IMR-90 (cell line): ENCODE measurements around the gene IZUMO4. TPM values are rescaled to one million over a fixed set of nuclear protein-coding genes. Genes with fewer than 3 reads are reported as not detected.

ENCODE experiments used
- polyA plus RNA-seq, 3 experiments: library from polyadenylated mRNA; depleted of rRNA; stranded (reverse); fragments of >200 nt; gene quantifications; 2 replicates each; pipeline ENCODE4 v1.2.3, GENCODE V29; 2012; ENCODE audit warnings: low replicate concordance in 1 of 3
- total RNA-seq: library from RNA; depleted of rRNA; stranded (reverse); fragments of >200 nt; gene quantifications from 2 replicates; pipeline ENCODE4 v1.2.3, GENCODE V29; 2012; rRNA removed

Gene IZUMO4
- total and polyA plus RNA-seq, 2 of the 4 experiments (the other 2 are of a cell fraction), result 0.72 to 2.8 TPM

Other genes starting within 250 kb of the IZUMO4 start
- gene REXO1, start 248.4 kb upstream of the IZUMO4 start, total RNA-seq, result 1.4 and 2.5 TPM in 2 replicates
- gene REXO1, start 248.4 kb upstream of the IZUMO4 start, polyA plus RNA-seq (2012; rRNA removed), result 39.2 and 63.7 TPM in 2 replicates
- 0.90 and 1.7 TPM in 2 replicates for gene KLF16, start 233.3 kb upstream of the IZUMO4 start, total RNA-seq
- 13.1 and 31.4 TPM in 2 replicates for gene KLF16, start 233.3 kb upstream of the IZUMO4 start, polyA plus RNA-seq (2012; rRNA removed)
- 31.9 and 37.8 TPM in 2 replicates for gene ABHD17A, start 211.4 kb upstream of the IZUMO4 start, total RNA-seq
- gene ABHD17A, start 211.4 kb upstream of the IZUMO4 start, polyA plus RNA-seq (2012; rRNA removed), result 76.2 and 111 TPM in 2 replicates
- gene ADAT3, start 191.5 kb upstream of the IZUMO4 start, total RNA-seq, result 0.28 and 0.36 TPM in 2 replicates
- gene ADAT3, start 191.5 kb upstream of the IZUMO4 start, polyA plus RNA-seq (2012; rRNA removed), result 2.8 and 3.6 TPM in 2 replicates
- 10.8 and 16.1 TPM in 2 replicates for gene SCAMP4, start 191.5 kb upstream of the IZUMO4 start, total RNA-seq
- gene SCAMP4, start 191.5 kb upstream of the IZUMO4 start, polyA plus RNA-seq (2012; rRNA removed), result 24.0 and 28.1 TPM in 2 replicates
- gene CSNK1G2, start 155.7 kb upstream of the IZUMO4 start, total RNA-seq, result 35.6 and 38.0 TPM in 2 replicates
- gene CSNK1G2, start 155.7 kb upstream of the IZUMO4 start, polyA plus RNA-seq (2012; rRNA removed), result 96.3 and 124 TPM in 2 replicates
- gene BTBD2, start 81.2 kb upstream of the IZUMO4 start, total RNA-seq, result 24.4 and 25.8 TPM in 2 replicates
- gene BTBD2, start 81.2 kb upstream of the IZUMO4 start, polyA plus RNA-seq (2012; rRNA removed), result 65.7 and 67.1 TPM in 2 replicates
- 20.8 and 21.9 TPM in 2 replicates for gene MKNK2, start 45.7 kb upstream of the IZUMO4 start, total RNA-seq
- 31.8 and 37.5 TPM in 2 replicates for gene MKNK2, start 45.7 kb upstream of the IZUMO4 start, polyA plus RNA-seq (2012; rRNA removed)
- gene MOB3A, start 589 bp upstream of the IZUMO4 start, total RNA-seq, result 8.9 and 9.3 TPM in 2 replicates
- gene MOB3A, start 589 bp upstream of the IZUMO4 start, polyA plus RNA-seq (2012; rRNA removed), result 26.5 and 28.8 TPM in 2 replicates
- 75.3 and 76.1 TPM in 2 replicates for gene AP3D1, start 54.7 kb downstream of the IZUMO4 start, total RNA-seq
- 129 and 132 TPM in 2 replicates for gene AP3D1, start 54.7 kb downstream of the IZUMO4 start, polyA plus RNA-seq (2012; rRNA removed)
- 2.5 TPM in 2 replicates for gene DOT1L, start 67.0 kb downstream of the IZUMO4 start, total RNA-seq
- 12.6 and 22.0 TPM in 2 replicates for gene DOT1L, start 67.0 kb downstream of the IZUMO4 start, polyA plus RNA-seq (2012; rRNA removed)
- gene PLEKHJ1, start 139.4 kb downstream of the IZUMO4 start, total RNA-seq, result 31.7 and 33.1 TPM in 2 replicates
- 62.8 and 69.8 TPM in 2 replicates for gene PLEKHJ1, start 139.4 kb downstream of the IZUMO4 start, polyA plus RNA-seq (2012; rRNA removed)
- 4.8 and 7.5 TPM in 2 replicates for gene SF3A2, start 139.9 kb downstream of the IZUMO4 start, total RNA-seq
- gene SF3A2, start 139.9 kb downstream of the IZUMO4 start, polyA plus RNA-seq (2012; rRNA removed), result 29.8 and 34.5 TPM in 2 replicates
- gene AMH, start 152.4 kb downstream of the IZUMO4 start, total RNA-seq, result under 0.01 TPM in 1 of 2 replicates, not detected in the other
- 0.86 and 1.5 TPM in 2 replicates for gene AMH, start 152.4 kb downstream of the IZUMO4 start, polyA plus RNA-seq (2012; rRNA removed)
- not detected in 2 replicates for gene JSRP1, start 159.5 kb downstream of the IZUMO4 start, total RNA-seq
- not detected in 2 replicates for gene JSRP1, start 159.5 kb downstream of the IZUMO4 start, polyA plus RNA-seq (2012; rRNA removed)
- gene PEAK3, start 185.3 kb downstream of the IZUMO4 start, total RNA-seq, result under 0.01 TPM in 1 of 2 replicates, not detected in the other
- gene PEAK3, start 185.3 kb downstream of the IZUMO4 start, polyA plus RNA-seq (2012; rRNA removed), result 0.09 and 0.19 TPM in 2 replicates
- not detected in 2 replicates for gene LINGO3, start 211.2 kb downstream of the IZUMO4 start, total RNA-seq
- not detected in 2 replicates for gene LINGO3, start 211.2 kb downstream of the IZUMO4 start, polyA plus RNA-seq (2012; rRNA removed)
- 145 and 200 TPM in 2 replicates for gene LSM7, start 231.7 kb downstream of the IZUMO4 start, total RNA-seq
- gene LSM7, start 231.7 kb downstream of the IZUMO4 start, polyA plus RNA-seq (2012; rRNA removed), result 544 and 708 TPM in 2 replicates
- gene SPPL2B, start 231.8 kb downstream of the IZUMO4 start, total RNA-seq, result 3.4 and 4.2 TPM in 2 replicates
- gene SPPL2B, start 231.8 kb downstream of the IZUMO4 start, polyA plus RNA-seq (2012; rRNA removed), result 45.7 and 52.0 TPM in 2 replicates